ENCODE measurements around the gene DAPK1.

DAPK1 gene

DNA sequence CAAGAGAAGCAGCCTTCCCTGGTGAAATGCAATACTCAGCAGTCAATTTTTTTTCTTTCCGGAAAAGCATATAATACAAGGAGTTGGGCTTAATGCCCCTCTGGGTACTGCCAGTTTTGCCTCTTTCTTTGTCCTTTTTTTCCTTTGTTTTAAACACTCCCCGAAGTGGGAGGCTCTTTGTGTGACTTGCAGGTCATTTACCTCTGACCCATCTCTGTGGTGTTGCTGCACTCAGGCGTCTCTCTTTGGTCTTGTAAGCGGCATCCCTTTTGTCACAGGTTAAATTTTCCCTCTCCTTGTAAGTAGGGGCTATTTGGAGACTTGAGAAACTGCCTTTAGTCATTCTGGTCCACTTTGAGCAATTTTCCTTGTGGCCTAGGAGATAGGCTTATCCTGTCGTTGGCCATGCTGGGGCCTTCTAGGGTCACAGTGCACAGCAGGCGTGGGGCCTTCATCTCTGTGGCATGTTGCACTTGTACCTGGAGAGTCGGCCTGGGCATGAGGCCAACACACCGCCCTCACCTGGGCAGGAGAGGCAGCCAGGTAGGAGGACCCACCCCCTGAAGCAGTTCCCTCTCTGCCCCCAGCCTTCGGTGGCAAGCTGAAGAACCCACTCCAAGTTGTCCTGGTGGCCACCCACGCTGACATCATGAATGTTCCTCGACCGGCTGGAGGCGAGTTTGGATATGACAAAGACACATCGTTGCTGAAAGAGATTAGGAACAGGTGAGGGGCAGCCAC lies 200.6 kb downstream of the DAPK1 start:
- DNase-seq: no peak

DNA sequence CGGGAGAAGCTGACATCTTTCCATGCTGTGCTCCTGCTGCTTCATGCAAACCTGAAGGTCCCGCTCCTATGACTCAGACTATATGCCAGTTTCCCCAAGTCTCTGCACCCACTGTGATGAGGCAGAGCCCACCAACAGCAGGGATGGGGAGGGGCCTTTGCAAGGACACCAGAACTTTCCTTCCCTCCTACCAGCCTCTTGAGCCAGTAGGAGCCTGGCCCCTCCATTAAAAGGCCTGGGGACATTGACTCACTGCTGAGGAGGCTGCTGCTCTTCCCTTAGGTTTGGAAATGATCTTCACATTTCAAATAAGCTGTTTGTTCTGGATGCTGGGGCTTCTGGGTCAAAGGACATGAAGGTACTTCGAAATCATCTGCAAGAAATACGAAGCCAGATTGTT lies 202.2 kb downstream of the DAPK1 start:
- no peak for DNase-seq

DNA sequence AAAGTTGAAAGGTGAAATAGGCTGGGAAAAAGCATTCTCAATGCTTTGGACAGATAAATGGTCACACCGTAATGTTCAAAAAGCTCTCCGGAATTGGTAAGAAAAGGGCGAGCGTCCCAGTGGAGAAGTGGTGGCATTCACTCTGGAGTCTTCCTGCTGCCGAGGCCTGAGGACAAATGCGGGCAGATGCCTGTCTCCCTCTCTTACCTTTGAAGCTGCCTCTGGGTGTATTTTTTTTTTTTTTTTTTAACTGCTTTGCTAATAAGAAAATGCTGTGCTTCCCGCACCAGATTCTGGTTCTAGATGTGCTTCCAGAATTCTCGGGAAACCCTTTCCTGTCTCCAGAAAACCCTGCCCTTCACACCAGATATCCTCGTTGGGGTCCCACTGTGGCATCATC lies 203.8 kb downstream of the DAPK1 start:
- no peak for DNase-seq

DNA sequence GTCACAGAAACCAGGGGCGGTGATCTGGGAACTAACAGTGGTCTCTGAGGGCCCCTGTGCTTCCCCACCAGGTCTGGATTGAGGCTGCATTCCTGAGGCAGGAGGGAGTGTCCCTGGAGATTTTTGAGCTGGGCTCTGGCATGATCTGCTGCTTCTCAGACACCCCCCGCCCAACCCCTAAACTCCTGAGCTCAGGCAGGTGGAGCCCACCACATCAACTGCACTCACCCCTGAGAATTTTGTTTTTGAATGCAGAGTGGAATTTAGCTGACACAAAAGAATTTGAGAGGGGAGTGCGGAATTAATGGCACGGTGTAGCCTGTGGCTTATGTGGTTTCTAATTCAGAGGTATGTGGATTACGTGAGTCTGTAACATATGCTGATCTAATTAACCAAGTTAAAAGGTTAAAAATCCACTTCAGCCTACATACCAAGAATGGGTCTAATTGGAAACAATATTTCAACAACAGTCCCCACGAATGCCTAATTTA lies 204.3 kb downstream of the DAPK1 start:
- DNase-seq: no peak

DNA sequence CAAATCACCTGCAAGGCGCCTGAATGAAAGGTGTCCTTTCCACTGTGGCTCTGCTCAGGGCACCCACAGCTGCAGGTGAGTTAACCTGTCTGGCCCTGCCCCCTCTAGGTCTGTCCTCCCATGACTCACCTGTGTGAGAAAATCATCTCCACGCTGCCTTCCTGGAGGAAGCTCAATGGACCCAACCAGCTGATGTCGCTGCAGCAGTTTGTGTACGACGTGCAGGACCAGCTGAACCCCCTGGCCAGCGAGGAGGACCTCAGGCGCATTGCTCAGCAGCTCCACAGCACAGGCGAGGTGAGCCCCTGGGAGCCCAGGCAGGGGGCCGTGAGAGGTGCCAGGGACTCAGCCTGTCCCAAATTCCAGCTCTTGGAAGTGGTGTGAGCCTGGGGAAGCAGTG lies 205.3 kb downstream of the DAPK1 start:
- DNase-seq: no peak

DNA sequence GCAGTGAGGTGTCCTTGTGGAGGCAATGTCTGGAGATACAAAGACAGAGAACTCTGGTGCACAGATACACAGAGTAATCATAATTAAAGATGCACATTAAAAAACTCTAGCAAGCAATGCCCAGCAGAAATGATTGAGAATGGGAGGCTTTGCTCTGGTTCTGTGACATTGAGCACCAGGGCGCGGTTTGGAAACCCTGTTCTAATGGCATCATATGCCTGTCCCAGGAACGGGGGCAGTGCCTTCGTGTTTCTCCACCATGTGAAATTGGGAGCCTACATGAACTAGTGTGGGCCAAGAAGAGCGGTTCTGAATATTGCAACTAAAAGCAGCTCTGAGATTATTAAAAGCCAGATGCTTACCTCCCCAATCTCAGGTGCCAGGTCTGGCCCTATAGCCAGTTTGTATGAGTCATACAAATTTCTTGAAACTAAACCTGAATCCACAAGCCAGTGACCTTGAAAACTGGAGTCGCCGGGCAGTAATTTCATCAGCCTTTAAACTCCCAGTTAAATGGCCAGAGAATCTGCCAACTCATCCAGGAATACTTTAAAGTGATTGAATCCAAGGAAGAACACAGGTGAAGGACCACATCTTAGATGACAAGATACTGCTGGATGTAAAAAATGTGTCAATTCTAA lies 206.1 kb downstream of the DAPK1 start:
- DNase-seq: no peak

DNA sequence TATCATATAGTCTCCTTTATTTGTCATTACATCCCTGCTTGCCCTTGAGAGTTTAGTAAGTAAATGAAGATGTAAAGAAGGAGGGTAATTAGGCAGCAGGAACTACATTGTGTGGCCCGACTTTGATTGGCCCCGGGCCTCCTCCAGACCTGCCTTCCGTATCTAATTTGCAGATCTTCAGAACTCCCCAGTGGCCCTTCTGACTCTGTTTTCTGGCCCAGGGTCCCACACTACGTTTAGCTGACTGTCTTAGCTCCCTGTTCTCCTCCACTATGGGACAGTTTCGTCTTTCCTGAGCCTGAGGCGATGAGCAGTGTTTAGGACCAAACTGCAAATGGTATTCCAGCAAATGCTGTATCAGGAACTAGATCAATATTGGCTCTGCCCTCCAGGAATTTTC lies 206.7 kb downstream of the DAPK1 start:
- no peak for DNase-seq

DNA sequence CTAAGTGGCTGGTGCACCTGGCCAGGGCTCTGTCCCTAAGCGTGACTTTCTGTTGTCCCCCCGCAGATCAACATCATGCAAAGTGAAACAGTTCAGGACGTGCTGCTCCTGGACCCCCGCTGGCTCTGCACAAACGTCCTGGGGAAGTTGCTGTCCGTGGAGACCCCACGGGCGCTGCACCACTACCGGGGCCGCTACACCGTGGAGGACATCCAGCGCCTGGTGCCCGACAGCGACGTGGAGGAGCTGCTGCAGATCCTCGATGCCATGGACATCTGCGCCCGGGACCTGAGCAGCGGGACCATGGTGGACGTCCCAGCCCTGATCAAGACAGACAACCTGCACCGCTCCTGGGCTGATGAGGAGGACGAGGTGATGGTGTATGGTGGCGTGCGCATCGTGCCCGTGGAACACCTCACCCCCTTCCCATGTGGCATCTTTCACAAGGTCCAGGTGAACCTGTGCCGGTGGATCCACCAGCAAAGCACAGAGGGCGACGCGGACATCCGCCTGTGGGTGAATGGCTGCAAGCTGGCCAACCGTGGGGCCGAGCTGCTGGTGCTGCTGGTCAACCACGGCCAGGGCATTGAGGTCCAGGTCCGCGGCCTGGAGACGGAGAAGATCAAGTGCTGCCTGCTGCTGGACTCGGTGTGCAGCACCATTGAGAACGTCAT lies 208.5 kb downstream of the DAPK1 start:
- DNase-seq: no peak

DNA sequence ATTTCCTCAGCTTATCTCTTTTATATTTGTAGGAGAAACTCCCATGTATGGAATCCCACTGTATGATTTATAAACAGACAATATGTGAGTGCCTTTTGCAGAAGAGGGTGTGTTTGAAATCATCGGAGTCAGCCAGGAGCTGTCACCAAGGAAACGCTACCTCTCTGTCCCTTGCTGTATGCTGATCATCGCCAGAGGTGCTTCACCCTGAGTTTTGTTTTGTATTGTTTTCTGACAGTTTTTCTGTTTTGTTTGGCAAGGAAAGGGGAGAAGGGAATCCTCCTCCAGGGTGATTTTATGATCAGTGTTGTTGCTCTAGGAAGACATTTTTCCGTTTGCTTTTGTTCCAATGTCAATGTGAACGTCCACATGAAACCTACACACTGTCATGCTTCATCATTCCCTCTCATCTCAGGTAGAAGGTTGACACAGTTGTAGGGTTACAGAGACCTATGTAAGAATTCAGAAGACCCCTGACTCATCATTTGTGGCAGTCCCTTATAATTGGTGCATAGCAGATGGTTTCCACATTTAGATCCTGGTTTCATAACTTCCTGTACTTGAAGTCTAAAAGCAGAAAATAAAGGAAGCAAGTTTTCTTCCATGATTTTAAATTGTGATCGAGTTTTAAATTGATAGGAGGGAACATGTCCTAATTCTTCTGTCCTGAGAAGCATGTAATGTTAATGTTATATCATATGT lies 210.3 kb downstream of the DAPK1 start:
- DNase-seq: no peak

DNA sequence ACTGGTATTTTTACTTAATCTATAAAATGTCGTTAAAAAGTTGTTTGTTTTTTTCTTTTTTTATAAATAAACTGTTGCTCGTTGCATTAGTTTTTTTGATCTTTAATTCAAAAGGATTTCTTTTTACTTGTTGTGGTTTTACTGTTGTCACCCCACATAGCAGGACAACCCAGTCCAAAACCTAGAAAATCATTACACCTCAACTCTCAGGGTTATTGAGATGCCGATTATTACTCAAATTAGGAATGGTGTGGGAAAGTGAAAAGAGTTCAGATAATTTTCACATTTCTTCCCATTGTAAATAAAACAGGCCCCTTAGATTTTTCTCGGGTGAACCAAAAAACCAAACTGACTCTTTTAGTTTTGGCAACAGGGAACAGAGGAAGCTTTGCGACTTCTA lies 210.9 kb downstream of the DAPK1 start:
- DNase-seq: no peak

DNA sequence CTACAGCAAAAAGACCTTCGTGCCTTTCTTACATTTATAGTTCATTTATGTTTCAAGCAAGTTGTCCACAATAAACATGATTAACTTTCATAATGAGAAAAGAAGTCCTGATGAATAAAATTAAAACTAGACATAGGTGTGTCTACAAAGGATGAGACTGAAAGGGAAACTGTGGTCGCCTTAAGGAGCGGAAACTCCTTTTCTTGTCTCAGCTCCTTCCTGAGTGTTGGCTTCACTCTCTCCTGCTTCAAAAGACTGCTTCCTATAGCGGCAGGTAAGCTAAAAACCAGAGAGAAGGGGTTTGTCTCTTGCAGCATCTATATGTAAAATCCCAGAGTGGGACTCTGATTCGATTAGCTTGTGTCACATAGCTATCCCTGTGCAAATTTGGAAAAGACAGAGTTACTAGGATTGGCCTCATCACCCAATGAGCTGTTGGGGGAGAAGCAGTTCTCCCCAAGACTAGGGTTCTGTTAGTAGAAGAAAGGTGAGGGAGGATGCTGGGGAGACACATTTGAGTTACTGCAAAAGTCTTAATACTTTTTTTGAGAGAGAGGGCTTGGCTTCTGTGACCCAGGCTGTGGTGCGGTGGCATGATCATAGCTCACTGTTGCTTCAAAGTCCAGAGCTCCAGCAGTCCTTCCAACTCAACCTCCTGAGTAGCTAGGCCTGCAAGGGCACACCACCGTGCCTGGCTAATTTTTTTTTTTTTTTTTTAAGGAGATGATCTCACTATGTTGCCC lies 211.5 kb downstream of the DAPK1 start:
- DNase-seq: no peak

DNA sequence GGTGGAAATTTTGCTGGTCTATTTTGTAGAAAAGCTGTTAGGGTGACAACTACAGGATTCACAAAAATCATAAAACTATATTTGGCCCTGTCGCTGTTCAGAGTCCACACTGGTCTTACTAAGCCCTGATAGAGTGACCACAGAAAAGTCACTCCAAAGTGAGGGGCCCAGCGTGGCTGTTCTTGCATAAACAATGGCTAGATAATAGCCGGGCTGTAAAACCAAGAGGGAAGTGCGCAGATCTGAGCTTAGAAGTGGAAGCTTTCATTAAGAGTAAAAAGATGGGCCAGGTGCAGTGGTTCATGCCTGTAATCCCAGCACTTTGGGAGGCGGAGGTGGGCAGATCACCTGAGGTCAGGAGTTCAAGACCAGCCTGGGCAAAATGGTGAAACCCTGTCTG lies 212.8 kb downstream of the DAPK1 start:
- DNase-seq: no peak

DNA sequence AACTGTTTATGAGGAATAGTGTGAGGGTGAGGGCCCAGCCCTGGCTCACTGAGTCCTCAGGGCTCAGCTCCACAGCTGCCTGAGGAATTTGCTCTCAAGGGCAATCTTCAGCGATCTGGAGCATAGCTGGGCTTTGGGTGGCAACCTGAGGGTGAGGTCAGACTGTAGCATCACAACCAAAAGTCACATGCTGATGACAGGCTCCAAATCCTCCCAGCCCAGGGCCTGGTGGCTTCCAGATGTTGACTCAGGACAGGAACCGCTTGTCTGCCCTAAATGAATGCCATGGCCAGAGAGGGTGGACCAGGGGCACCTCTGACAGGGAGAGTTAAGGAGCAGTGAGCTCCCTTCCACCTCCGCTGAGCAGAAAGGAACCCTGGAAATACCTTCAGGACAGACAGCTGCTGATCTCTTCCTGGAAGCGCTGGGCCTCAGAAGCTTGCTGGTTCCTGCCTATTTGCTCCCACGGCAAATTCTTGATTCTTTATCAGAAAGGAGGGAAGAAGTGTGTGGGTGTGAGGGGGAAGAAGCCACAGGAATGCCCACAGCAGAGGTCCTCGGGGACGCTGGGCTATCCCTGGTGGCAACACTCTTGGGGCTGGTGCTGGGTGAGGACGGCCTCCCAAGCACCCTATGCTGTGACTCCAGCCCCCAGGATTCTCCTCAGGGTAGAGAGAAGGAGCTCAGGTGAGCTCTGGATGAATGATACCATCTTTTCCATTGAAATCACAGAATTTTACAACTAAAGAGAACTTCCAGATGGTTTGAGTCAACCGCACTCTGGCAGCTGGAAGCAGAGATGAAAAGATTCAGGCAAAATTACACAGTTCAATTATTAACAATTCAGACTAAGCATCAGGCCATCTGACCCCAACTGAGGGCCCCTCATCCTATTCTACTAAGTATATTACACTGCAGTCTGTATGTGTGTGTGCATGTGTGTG lies 214.5 kb downstream of the DAPK1 start:
- DNase-seq: no peak

DNA sequence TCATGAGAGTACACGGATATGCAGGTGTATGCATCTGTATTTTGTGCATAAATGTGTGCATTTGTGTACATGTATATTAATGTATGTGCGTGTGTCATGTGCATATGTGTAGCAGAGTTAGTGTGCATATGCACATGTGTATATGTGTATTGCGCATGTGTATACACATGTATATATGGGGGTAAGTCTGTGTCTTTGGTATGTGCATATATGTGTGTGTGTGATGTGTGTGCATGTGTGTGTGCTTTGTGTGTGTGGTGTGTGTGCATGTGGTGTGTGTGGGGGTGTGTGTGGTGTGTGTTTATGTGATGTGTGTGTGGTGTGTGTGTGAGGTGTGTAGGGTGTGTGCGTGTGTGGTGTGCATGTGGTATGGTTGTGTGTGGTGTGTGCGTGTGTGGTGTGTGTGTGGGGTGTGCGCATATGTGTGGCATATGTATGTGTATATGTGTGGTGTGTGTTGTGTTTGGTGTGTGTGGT lies 215.2 kb downstream of the DAPK1 start:
- DNase-seq: no peak

DNA sequence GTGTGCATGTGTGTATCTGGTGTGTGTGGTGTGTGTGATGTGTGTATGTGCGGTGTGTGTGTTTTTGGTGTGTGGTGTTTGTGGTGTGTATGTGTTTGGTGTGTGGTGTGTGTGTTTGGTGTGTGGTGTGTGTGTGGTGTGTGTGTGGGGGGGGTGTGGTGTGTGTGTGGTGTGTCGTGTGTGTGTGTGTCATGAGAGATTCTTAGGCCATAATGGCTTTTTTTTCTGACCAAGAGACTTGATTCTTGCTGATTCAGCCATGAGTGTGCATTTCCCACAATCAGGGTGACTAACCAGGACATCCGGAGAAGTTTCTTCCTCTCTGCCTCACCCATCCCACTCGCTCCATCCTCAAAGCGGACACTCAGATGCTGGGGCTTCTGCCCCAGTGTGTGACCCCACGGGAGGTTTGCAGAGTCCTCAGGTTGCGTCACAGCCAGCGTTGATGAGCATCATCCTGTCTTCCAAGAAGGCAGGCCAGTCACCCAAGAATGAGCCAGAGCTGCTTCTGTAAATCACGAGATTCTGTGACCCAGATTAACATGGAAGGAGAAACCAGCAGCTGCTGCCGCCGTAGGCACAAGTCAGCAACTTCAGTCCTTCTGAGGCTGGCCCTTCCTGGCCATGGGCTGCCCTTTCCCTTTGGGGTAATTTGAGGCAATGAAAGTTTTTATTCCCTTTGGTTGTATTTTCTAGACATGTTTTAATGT lies 215.8 kb downstream of the DAPK1 start:
- DNase-seq: no peak

DNA sequence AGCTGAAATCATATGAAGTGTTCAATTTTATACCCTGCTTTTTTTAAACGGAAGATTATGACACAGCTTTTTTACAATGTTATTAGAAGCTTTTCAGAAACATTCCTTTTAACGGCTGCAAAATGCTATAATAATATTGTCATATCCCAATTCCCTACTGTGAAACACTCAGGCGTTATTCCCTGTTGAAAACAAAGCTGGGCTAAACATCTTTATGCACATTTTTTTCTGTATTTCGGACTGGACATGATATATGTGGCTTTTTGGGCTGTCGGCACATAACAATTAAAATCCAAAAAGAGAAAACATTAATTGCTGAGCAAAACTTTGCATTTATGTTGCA lies 216.3 kb downstream of the DAPK1 start:
- DNase-seq: no peak

DNA sequence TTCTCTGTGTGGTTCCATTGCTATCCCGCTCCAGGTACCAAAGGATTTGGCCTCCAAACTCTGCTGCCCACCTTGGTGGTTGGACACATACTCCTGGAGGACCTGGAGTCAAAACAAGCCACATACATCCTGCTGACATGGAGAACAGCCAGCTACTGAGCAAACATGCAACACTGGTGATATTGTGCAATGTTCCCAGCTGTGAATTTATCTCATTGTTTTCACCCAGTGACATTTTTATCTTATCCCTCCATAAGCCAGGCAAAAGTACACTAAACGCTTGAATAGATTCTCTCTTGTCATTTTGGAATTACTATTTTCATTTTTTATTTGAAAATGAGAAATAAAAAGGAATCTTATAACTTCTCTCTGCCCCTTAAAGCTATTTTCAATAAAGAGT lies 217.2 kb downstream of the DAPK1 start:
- DNase-seq: no peak

DNA sequence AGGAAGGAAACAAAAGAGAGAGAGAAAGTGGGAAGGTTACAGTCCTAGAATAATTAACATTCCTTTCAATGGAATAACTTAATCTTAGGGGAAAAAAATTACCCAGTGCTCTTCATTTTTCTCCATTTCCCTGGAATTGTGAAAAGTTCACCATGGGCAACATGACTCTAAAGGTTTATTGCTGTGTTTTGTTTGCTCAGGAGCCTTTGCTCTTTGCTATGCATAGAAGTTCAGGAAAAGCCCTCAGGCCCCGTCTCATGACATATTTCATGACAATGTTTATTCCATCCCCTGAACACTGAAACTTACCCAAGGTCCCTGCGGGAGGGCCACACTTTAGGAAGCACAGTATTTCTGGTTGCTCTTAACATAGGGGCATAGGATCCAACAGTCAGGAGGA lies 218.5 kb downstream of the DAPK1 start:
- DNase-seq: no peak

DNA sequence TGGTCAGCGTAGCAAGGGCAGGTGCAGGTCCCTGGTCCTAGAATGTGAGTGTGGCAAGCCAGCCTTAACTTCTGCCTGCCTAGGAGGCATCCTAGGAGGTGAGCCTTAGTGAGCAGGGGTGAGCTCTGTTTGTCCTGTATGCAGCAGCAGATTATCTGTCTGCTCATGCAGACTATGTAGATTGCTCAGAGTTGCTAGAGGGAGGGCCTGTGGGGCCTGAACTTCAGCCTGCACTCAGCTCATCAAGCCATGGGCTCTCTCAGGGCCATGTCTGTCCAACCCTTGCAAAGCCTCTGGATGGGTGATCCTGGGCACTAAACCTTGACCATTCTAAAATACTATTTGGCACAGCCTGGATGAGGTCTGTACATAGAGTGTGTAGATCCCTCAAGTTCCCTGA lies 219.8 kb downstream of the DAPK1 start:
- no peak for DNase-seq

DNA sequence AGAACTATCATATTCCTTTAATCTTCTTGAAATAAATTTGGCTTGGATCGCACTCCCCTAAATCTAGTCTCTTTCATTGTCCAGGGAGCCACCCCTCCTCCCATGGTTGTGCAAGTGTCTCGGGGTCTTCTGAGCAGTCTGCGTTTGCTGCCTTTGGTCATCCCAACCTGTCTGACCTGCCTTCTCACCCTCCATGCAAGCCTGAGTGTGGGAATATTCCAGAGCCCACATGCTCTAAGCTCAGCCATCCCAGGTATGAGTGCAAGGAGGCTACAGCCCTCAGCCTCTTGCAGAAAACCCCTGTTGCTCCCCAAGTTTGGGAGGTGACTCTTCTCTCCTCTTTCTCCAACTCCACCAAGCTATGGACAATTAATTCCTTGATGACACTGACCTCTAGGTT lies 220.6 kb downstream of the DAPK1 start:
- DNase-seq: no peak
